HCT116 (cell line): ENCODE measurements around the gene AKR7A3. TPM values are rescaled to one million over a fixed set of nuclear protein-coding genes. Genes with fewer than 3 reads are reported as not detected.

Experiments used
- ZBTB33 ChIP-seq: IDR thresholded peaks from 2 replicates; pipeline ENCODE4 v1.6.1; 2011; ENCODE audit warnings: mild to moderate bottlenecking, low read length, moderate library complexity; ENCODE audit not compliant: insufficient replicate concordance; ENCODE audit errors: extremely low read depth
- total RNA-seq: library from RNA; stranded (reverse); gene quantifications from one replicate; pipeline ENCODE4 v1.2.1, GENCODE V29; 2021; ENCODE audit not compliant: unreplicated experiment

The AKR7A3 gene
- total RNA-seq, 1 experiment from 2014 or later = 1.7 TPM

DNA sequence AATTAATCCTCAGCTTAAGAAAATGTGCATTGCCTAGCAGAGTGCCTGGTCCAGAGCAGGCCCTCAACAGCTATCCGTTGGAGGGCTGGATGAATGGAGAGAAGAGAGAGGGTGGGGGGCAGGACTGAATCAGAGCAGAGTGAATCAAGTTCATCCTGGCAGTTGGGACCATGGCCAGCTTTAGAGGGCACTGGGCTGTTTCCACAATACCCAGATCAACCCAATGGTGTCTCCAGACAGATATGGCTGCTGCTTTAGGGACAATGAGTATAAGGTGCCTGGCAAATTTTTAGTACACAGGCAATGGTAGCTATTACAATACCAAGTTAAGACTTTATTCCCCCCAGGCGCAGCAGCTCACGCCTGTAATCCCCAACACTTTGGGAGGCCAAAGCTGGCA lies 54.3 kb downstream of the AKR7A3 start (continued):
- TF ChIP-seq ZBTB33 = no peak

Other genes starting within 250 kb of the AKR7A3 start
- 107 TPM for gene UBR4, start 78.5 kb downstream of the AKR7A3 start, total RNA-seq
- gene EMC1, start 37.2 kb downstream of the AKR7A3 start, total RNA-seq = 66.6 TPM
- 79.3 TPM for gene MRTO4, start 37.0 kb downstream of the AKR7A3 start, total RNA-seq
- 90.8 TPM for gene AKR7A2, start 23.4 kb upstream of the AKR7A3 start, total RNA-seq
- gene SLC66A1, start 23.6 kb upstream of the AKR7A3 start, total RNA-seq = 11.1 TPM
- 203 TPM for gene CAPZB, start 196.8 kb upstream of the AKR7A3 start, total RNA-seq